IMR-90 (cell line): ENCODE measurements around the gene ESRRG. TPM values are rescaled to one million over a fixed set of nuclear protein-coding genes. Genes with fewer than 3 reads are reported as not detected.

ENCODE experiments used
- ATAC-seq: fragments of 200-7000 bp; cut with Tn5 transposase; 2 replicates; pipeline ENCODE4 v1.9.1; 2020; ENCODE audit warnings: low read depth, mild to moderate bottlenecking, moderate library complexity
- BruUV-seq: library from RNA; stranded (reverse); fragments of 400-500 nt; replicated peaks from 2 replicates; lab custom pipeline; 2021; lab: Mats Ljungman, UMichigan
- CTCF ChIA-PET: fragments of 300-600 bp; formaldehyde crosslinking; extraction: SDS; loops from one replicate; lab custom pipeline; 2021; ENCODE audit warnings: antibody characterized with exemption; lab: Yijun Ruan, JAX
- POLR2A ChIA-PET: fragments of 300-600 bp; sonication (Branson Sonifier 250); formaldehyde crosslinking; loops from one replicate; lab custom pipeline; 2022; ENCODE audit warnings: antibody characterized with exemption; ENCODE audit not compliant: unreplicated experiment; lab: Charles Lee
- DNase-seq: peaks from one replicate; pipeline ENCODE4 v3.0.0; 2013
- H2AFZ ChIP-seq: replicated peaks from 2 replicates; pipeline ENCODE3; 2013; ENCODE audit warnings: low read length, mild to moderate bottlenecking; ENCODE audit not compliant: poor library complexity
- H2AK5ac ChIP-seq: 2 replicates; pipeline ENCODE4 v1.6.1; 2013; ENCODE audit warnings: low read depth, low read length, inconsistent platforms
- H2AK9ac ChIP-seq: replicated peaks from 2 replicates; pipeline ENCODE3; 2013; ENCODE audit warnings: mild to moderate bottlenecking, low read depth, low read length, moderate library complexity; ENCODE audit not compliant: poor library complexity
- H2BK120ac ChIP-seq: 2 replicates; pipeline ENCODE4 v1.6.1; 2013; ENCODE audit warnings: low read depth, low read length, inconsistent platforms
- H2BK15ac ChIP-seq: 3 replicates; pipeline ENCODE4 v1.6.1; 2013; ENCODE audit warnings: low read depth, low read length, inconsistent platforms
- H2BK20ac ChIP-seq: 2 replicates; pipeline ENCODE4 v1.6.1; 2013; ENCODE audit warnings: low read depth, mild to moderate bottlenecking, inconsistent platforms, low read length, moderate library complexity
- H2BK5ac ChIP-seq: 2 replicates; pipeline ENCODE4 v1.6.1; 2013; ENCODE audit warnings: mild to moderate bottlenecking, low read depth, low read length, inconsistent platforms; ENCODE audit not compliant: poor library complexity, severe bottlenecking
- H3K14ac ChIP-seq: replicated peaks from 2 replicates; pipeline ENCODE4 v1.6.1; 2013; ENCODE audit warnings: low read depth, low read length, inconsistent platforms
- H3K18ac ChIP-seq: 2 replicates; pipeline ENCODE4 v1.6.1; 2013; ENCODE audit warnings: low read depth, low read length, control low read depth
- H3K23ac ChIP-seq: 2 replicates; pipeline ENCODE4 v1.6.1; 2013; ENCODE audit warnings: low read depth, low read length, inconsistent platforms
- H3K27ac ChIP-seq: 2 replicates; pipeline ENCODE4 v1.5.1; 2013; ENCODE audit warnings: mild to moderate bottlenecking, control low read depth, low read length; ENCODE audit not compliant: insufficient read depth
- H3K27me3 ChIP-seq: 2 replicates; pipeline ENCODE4 v1.6.1; 2013; ENCODE audit warnings: low read length; ENCODE audit not compliant: control insufficient read depth, insufficient read depth
- H3K36me3 ChIP-seq: 2 replicates; pipeline ENCODE4 v1.6.1; 2013; ENCODE audit warnings: low read length, mixed read lengths; ENCODE audit not compliant: control insufficient read depth, insufficient read depth
- H3K4ac ChIP-seq: 2 replicates; pipeline ENCODE4 v1.6.1; 2013; ENCODE audit warnings: low read depth, low read length, inconsistent platforms
- H3K4me1 ChIP-seq: 2 replicates; pipeline ENCODE4 v1.6.1; 2013; ENCODE audit warnings: low read length, mixed read lengths; ENCODE audit not compliant: control insufficient read depth, insufficient read depth
- H3K4me2 ChIP-seq: 2 replicates; pipeline ENCODE4 v1.6.1; 2013; ENCODE audit warnings: low read depth, mild to moderate bottlenecking, control low read depth, low read length, moderate library complexity
- H3K4me3 ChIP-seq: 2 replicates; pipeline ENCODE4 v1.5.1; 2013; ENCODE audit warnings: low read depth, mild to moderate bottlenecking, control low read depth, low read length, moderate library complexity; ENCODE audit not compliant: insufficient read depth
- H3K56ac ChIP-seq: 2 replicates; pipeline ENCODE4 v1.6.1; 2013; ENCODE audit warnings: low read length, inconsistent platforms; ENCODE audit not compliant: insufficient read depth; ENCODE audit errors: extremely low read depth
- H3K79me1 ChIP-seq, 2 experiments: 2 replicates each; pipeline ENCODE4 v1.6.1; 2013; ENCODE audit warnings: low read length in 2 of 2, inconsistent platforms in 1 of 2, low read depth in 1 of 2
- H3K9ac ChIP-seq: 2 replicates; pipeline ENCODE4 v1.6.1; 2013; ENCODE audit warnings: low read depth, low read length, control low read depth
- H3K9me1 ChIP-seq: 2 replicates; pipeline ENCODE4 v1.6.1; 2013; ENCODE audit warnings: low read length, inconsistent platforms; ENCODE audit not compliant: insufficient read depth
- H3K9me3 ChIP-seq: 2 replicates; pipeline ENCODE4 v1.6.1; 2013; ENCODE audit warnings: low read length; ENCODE audit not compliant: control insufficient read depth, insufficient read depth
- H4K20me1 ChIP-seq: 2 replicates; pipeline ENCODE4 v1.6.1; 2013; ENCODE audit warnings: low read length, inconsistent platforms; ENCODE audit not compliant: insufficient read depth
- H4K5ac ChIP-seq: 2 replicates; pipeline ENCODE4 v1.6.1; 2013; ENCODE audit warnings: mild to moderate bottlenecking, low read depth, low read length, control low read depth
- H4K8ac ChIP-seq, 2 experiments: 2 replicates each; pipeline ENCODE4 v1.6.1; 2013; ENCODE audit warnings: low read depth in 2 of 2, low read length in 2 of 2, control low read depth in 1 of 2, inconsistent platforms in 1 of 2
- H4K91ac ChIP-seq: 2 replicates; pipeline ENCODE4 v1.6.1; 2013; ENCODE audit warnings: low read depth, low read length, inconsistent platforms; ENCODE audit not compliant: insufficient read depth
- BHLHE40 ChIP-seq: fragments of 150-350 bp; IDR thresholded peaks from 2 replicates; pipeline ENCODE4 v1.6.1; 2016; ENCODE audit warnings: mild to moderate bottlenecking, low read depth, low read length
- CEBPB ChIP-seq: IDR thresholded peaks from 2 replicates; pipeline ENCODE4 v1.6.1; 2012; ENCODE audit warnings: low read depth, low read length, improper control_type of control experiment
- MAFK ChIP-seq: IDR thresholded peaks from 2 replicates; pipeline ENCODE4 v1.6.1; 2012; ENCODE audit warnings: low read depth, low read length, improper control_type of control experiment
- RFX5 ChIP-seq: IDR thresholded peaks from 2 replicates; pipeline ENCODE4 v1.8.0; 2012; ENCODE audit warnings: low read depth, mild to moderate bottlenecking, low read length, moderate library complexity
- SMC3 ChIP-seq: fragments of 150-350 bp; IDR thresholded peaks from 2 replicates; pipeline ENCODE4 v1.6.1; 2016; ENCODE audit warnings: low read depth, mild to moderate bottlenecking, antibody characterized with exemption, low read length, moderate library complexity
- WGBS, 2 experiments: methylation state at CpG; one replicate each; pipeline versions ENCODE4 v1.1.5 to v1.1.7; 2013; ENCODE audit warnings: missing lambda C conversion rate in 2 of 2; ENCODE audit not compliant: insufficient read length in 1 of 2; ENCODE audit errors: extremely low coverage in 2 of 2; 5-methylcytosine and 5-hydroxymethylcytosine counted together
- dilution Hi-C: fragments of 300-500 bp; cut with HindIII; formaldehyde crosslinking; loops from one replicate; pipeline ENCODE4 v1.14.3; 2018; ENCODE audit warnings: low sequenced_read_pairs; ENCODE audit not compliant: unreplicated experiment
- in situ Hi-C: fragments of 300-500 bp; cut with MboI; formaldehyde crosslinking; loops from 3 replicates; pipeline ENCODE4 v1.14.3; 2019; ENCODE audit warnings: low sequenced_read_pairs, inconsistent platforms, mixed read lengths
- intact Hi-C: fragments of 100-400 bp; cut with micrococcal nuclease; formaldehyde crosslinking; loops from 2 replicates; pipeline ENCODE4 v1.10.0; 2022
- polyA plus RNA-seq, 3 experiments: library from polyadenylated mRNA; depleted of rRNA; stranded (reverse); fragments of >200 nt; gene quantifications; 2 replicates each; pipeline ENCODE4 v1.2.3, GENCODE V29; 2012; ENCODE audit warnings: low replicate concordance in 1 of 3
- total RNA-seq: library from RNA; depleted of rRNA; stranded (reverse); fragments of >200 nt; gene quantifications from 2 replicates; pipeline ENCODE4 v1.2.3, GENCODE V29; 2012
- TF ChIP-seq, protein P1 (sequence below): conservative IDR thresholded peaks from 2 replicates; pipeline ENCODE4 v1.5.1; 2012; ENCODE audit warnings: mild to moderate bottlenecking, low read depth, low read length, improper control_type of control experiment

Gene ESRRG
- total and polyA plus RNA-seq, 2 of the 4 experiments (the other 2 are of a cell fraction): 0.17 to 0.54 TPM

DNA sequence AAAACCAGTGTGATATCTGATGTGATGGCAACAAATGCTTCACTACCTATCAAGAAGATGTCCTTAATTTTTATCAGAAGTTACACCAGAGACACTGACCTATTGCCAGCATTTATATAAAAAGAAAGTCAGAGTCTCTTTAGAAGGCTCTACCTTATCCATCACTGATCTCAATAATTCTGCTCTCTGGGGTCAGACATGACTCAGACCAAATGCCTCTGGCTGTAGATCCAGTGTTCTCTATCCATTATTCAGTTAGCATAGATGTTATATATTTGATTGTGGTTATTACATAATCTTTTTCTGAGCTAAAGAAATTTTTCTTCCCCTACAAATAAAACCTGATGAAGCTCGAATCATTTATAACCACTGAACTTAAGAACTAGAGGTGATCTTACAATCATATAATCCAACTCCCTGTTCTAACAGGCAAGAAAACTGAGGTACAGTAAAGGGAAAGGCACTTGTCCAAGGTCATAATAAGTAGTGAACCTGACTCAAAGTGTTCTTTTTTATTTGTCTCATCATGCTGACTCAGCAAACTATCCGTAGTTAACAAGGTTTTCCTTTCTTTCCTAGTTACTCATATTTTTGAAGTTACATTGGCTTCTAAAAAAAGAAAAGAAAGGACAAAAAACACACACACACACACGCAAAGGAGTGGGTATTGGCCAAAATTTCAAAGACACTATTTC is 43.6 kb upstream of the ESRRG start:
- H4K8ac ChIP-seq: no peak overlapping the region
- intact Hi-C loops (no loop called here), dilution Hi-C loops (no loop called here), in situ Hi-C loops (loop anchor here (25.0 kb wide), 1 partner anchor 896 kb away; no protein-coding TSS in a partner anchor)
- H4K20me1 ChIP-seq: no peaks in the 10 kb centered on the region
- H2BK5ac ChIP-seq: no peak overlapping the region
- no peak overlapping the region for H3K18ac ChIP-seq
- H3K4me3 ChIP-seq: no peak overlapping the region
- ChIA-PET POLR2A (no interaction called here), CTCF (no interaction called here)
- H3K36me3 ChIP-seq: no peaks in the 10 kb centered on the region
- no peak overlapping the region for H3K9ac ChIP-seq
- ATAC-seq: no peak
- no peaks in the 10 kb centered on the region for H3K79me1 ChIP-seq
- H3K9me3 ChIP-seq: no peaks in the 10 kb centered on the region
- no peaks in the 10 kb centered on the region for H3K9me1 ChIP-seq
- no peaks in the 10 kb centered on the region for H3K4me1 ChIP-seq
- H2AFZ ChIP-seq: no peak overlapping the region
- no peak overlapping the region for H4K91ac ChIP-seq
- no peak overlapping the region for H2BK20ac ChIP-seq
- H3K23ac ChIP-seq: no peak overlapping the region
- TF ChIP-seq RFX5 (no peak), MAFK (peak; percentile 99), SMC3 (no peak), BHLHE40 (no peak), CEBPB (no peak)
- TF ChIP-seq, protein P1, sequence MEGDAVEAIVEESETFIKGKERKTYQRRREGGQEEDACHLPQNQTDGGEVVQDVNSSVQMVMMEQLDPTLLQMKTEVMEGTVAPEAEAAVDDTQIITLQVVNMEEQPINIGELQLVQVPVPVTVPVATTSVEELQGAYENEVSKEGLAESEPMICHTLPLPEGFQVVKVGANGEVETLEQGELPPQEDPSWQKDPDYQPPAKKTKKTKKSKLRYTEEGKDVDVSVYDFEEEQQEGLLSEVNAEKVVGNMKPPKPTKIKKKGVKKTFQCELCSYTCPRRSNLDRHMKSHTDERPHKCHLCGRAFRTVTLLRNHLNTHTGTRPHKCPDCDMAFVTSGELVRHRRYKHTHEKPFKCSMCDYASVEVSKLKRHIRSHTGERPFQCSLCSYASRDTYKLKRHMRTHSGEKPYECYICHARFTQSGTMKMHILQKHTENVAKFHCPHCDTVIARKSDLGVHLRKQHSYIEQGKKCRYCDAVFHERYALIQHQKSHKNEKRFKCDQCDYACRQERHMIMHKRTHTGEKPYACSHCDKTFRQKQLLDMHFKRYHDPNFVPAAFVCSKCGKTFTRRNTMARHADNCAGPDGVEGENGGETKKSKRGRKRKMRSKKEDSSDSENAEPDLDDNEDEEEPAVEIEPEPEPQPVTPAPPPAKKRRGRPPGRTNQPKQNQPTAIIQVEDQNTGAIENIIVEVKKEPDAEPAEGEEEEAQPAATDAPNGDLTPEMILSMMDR: no peak
- H3K4me2 ChIP-seq: no peak overlapping the region
- WGBS, 2 experiments: no CpG with 5 or more reads among the region's 3 CpGs
- H2AK9ac ChIP-seq: no peak overlapping the region
- no peak overlapping the region for H4K5ac ChIP-seq
- no peak overlapping the region for H2AK5ac ChIP-seq
- no TSS peak for BruUV-seq
- no peak for DNase-seq
- no peak overlapping the region for H3K14ac ChIP-seq
- no peak overlapping the region for H3K4ac ChIP-seq
- H3K56ac ChIP-seq: no peak overlapping the region
- no peaks in the 10 kb centered on the region for H3K27me3 ChIP-seq
- no peak overlapping the region for H2BK120ac ChIP-seq
- H3K27ac ChIP-seq: no peak overlapping the region
- no peak overlapping the region for H2BK15ac ChIP-seq
